ENCODE data around the gene TMEM198. TPM values are rescaled to one million over a fixed set of nuclear protein-coding genes. Genes with fewer than 3 reads are reported as not detected.
A peak's percentile ranks its signal among the peaks of the same experiment; 100 is the strongest.

Gene TMEM198
- total and polyA plus RNA-seq, 7 donors = 0.61 to 3.7 (median 2.1) TPM

DNA sequence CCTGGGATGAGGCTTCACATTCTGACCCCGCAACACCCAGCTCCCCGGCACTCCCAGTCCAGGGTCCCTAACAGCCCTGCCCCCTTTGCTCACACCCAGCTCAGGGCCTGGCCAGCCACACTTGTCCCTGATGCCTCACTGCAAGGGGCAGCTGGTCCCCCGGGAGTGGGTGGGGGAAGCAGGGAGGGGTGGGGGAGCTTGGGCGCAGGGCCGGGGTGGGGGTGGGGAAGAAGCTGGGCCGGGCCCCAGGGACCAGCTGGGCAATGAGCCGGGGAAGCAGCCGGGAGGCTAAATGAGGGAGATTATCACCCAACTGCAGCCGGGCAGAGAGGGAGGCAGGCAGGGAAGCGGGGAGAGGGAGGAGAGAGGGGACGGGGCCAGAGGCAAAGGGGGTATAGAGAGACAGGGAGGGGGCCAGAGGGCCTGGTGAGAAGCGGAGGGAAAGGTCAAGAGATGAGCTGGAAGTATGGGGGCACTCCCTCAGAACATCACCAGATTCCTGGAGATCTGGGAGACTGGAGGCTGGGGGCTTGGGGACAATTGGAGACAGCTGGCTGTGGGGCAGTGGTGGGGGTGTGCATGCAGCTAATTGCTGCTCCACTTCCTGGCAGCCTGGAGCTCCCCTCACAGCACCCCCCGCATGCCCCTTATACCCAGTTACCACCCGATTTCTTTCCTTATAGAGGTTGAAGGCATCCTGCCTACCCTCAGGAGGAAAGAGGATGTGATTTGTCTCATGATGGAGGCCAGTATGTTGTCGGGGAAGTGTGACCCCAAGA, 32.1 kb upstream of the TMEM198 start:
- Histone ChIP-seq H3K4me1 (peaks cover 7% of the 10 kb centered on the region), H3K9me3 (no peaks in the 10 kb centered on the region), H3K27ac (no peak overlapping the region), H3K36me3 (ENCODE audit: insufficient read depth in 1 of 2, low read depth in 1 of 2) (peaks cover 0 to under 1% of the 10 kb centered on the region in 2 donors), H3K27me3 (ENCODE audit: insufficient read depth in 3 of 3, low read length in 2 of 3) (peaks cover 0 to 50% (median 23%) of the 10 kb centered on the region in 3 donors), H3K4me3 (no peak overlapping the region)
- 36 to 44% (median 37%) methylated on average over 14 to 15 of the region's 15 CpGs for WGBS, 3 donors
- intact Hi-C loops (cut with DNase I) = no loop called here
- DNase-seq (no peak), ATAC-seq (no peak)
- TF ChIP-seq, protein P1, sequence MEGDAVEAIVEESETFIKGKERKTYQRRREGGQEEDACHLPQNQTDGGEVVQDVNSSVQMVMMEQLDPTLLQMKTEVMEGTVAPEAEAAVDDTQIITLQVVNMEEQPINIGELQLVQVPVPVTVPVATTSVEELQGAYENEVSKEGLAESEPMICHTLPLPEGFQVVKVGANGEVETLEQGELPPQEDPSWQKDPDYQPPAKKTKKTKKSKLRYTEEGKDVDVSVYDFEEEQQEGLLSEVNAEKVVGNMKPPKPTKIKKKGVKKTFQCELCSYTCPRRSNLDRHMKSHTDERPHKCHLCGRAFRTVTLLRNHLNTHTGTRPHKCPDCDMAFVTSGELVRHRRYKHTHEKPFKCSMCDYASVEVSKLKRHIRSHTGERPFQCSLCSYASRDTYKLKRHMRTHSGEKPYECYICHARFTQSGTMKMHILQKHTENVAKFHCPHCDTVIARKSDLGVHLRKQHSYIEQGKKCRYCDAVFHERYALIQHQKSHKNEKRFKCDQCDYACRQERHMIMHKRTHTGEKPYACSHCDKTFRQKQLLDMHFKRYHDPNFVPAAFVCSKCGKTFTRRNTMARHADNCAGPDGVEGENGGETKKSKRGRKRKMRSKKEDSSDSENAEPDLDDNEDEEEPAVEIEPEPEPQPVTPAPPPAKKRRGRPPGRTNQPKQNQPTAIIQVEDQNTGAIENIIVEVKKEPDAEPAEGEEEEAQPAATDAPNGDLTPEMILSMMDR (IDR thresholded peaks at IDR 0.05) = no peak

DNA sequence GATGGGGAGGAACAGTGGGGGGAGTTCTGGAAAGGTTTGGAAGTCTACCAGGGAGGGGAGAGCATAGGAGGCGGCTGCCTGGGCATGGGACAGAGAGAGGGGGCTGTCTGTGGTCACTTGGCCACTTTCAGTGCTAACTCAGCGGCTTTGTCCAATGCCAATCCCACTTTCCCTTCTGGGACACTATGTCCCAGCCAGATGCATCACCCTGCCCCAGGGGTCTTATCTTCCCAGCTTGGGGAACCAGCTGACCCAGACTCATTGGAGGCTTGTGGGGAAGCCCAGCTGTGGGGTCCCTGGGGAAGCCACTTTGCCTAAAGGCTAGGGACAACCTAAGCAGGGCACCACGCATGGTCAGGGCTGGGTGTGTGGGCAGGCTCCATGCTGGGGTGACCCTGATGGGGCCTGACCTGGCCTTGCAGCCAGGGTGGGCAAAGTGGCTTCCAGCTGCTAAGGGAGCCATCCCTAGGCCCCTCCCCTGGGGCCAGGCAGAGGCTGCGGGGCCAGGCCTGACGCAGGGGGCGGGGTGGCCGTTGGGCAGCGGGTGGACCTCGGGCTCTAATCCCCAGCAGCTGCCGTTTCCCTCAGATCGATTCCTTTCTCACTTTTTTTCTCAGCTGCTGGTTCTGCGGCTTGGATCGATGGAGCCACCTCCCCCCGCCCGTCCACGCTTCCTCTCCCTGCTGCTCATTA, 31.2 kb upstream of the TMEM198 start:
- no peak overlapping the region for H3K4me3 ChIP-seq
- DNase-seq (no peak), ATAC-seq (no peak)
- intact Hi-C loops (cut with DNase I) = no loop called here
- no peak overlapping the region for H3K27ac ChIP-seq
- no peaks in the 10 kb centered on the region for H3K9me3 ChIP-seq
- H3K36me3 ChIP-seq (ENCODE audit: insufficient read depth in 1 of 2, low read depth in 1 of 2) = no peaks in the 10 kb centered on the region
- TF ChIP-seq, protein P1 (IDR thresholded peaks at IDR 0.05) = no peak
- 33 to 50% (median 37%) methylated on average over 13 to 16 of the region's 16 CpGs for WGBS, 3 donors
- peaks cover 0 to 50% (median 23%) of the 10 kb centered on the region in 3 donors for H3K27me3 ChIP-seq (ENCODE audit: insufficient read depth in 3 of 3, low read length in 2 of 3)
- peaks cover 7% of the 10 kb centered on the region for H3K4me1 ChIP-seq

DNA sequence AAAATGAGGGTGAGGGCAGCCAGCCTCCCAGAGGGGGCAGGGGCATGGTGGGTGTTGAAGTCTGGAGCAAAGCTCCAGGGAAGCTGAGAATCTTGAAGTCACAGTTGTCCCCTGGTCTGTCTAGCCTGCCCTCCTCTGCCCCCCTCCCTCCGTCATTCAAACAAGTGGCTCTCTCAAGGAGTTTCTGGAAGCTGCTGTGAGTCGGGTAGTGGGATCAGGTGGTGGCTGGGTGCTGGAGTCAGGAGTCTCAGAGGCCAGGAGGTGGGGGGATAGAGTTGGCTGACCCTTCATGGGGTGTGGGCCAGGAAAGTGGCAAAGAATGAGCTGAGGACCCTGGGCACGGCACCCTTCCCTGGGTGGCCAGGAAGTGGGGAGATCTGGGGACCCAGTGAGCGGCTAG, 30.0 kb upstream of the TMEM198 start:
- ATAC-seq = no peak
- no peaks in the 10 kb centered on the region for H3K9me3 ChIP-seq
- 26 to 37% (median 26%) methylated on average over 4 of the region's 4 CpGs for WGBS, 3 donors
- intact Hi-C loops (cut with DNase I) = no loop called here
- TF ChIP-seq, protein P1 (IDR thresholded peaks at IDR 0.05) = no peak
- H3K4me1 ChIP-seq = peaks cover 7% of the 10 kb centered on the region
- no peak overlapping the region for H3K27ac ChIP-seq
- no peak for DNase-seq
- no peaks in the 10 kb centered on the region for H3K36me3 ChIP-seq (ENCODE audit: insufficient read depth in 1 of 2, low read depth in 1 of 2)
- H3K4me3 ChIP-seq = no peak overlapping the region
- peaks cover 0 to 50% (median 23%) of the 10 kb centered on the region in 3 donors for H3K27me3 ChIP-seq (ENCODE audit: insufficient read depth in 3 of 3, low read length in 2 of 3)

DNA sequence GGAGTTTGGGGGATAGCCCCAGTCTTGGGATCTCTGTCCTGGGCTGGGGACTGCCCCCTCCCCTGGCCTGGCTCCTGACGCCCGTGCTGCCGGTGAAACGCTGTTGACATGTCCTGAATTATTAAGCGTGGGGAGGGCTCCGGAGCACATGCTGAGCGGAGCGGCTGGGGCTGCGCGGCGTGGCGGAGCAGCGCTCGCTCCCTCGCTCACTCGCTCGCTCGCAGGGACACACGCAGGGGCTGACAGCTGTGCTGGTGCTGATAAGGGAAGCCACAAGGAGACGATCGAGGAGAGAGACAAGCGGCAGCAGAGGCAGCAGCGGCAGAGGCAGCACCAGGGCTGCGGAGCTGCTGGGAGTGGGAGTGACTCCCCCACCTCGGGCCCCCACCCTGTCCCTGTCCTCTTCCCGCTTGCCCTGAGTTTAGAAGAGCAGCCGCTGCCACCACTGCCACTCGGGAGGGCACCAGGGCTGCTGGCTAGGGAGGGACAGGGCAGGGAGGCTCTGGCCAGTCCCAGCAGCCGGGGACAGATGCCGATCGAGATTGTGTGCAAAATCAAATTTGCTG, 29.5 kb upstream of the TMEM198 start, which contains the start of gene ASIC4:
TSS of gene ASIC4 (plus strand) at position 287 of the 566 bp plus-strand sequence. CDS start at position 530, 243 bp downstream.
- TF ChIP-seq, protein P1 (IDR thresholded peaks at IDR 0.05) = no peak
- H3K9me3 ChIP-seq = no peaks in the 10 kb centered on the region
- no peaks in the 10 kb centered on the region for H3K36me3 ChIP-seq (ENCODE audit: insufficient read depth in 1 of 2, low read depth in 1 of 2)
- H3K4me1 ChIP-seq = peaks cover 7% of the 10 kb centered on the region
- DNase-seq (no peak), ATAC-seq (peak; percentile 23 to 45 (median 34))
- no peak within 1 kb of the TSS for H3K27ac ChIP-seq
- H3K27me3 ChIP-seq (ENCODE audit: insufficient read depth in 3 of 3, low read length in 2 of 3) = peaks cover 0 to 50% (median 21%) of the 10 kb centered on the region in 3 donors
- WGBS, 3 donors = 6 to 10% (median 8%) methylated on average over 28 to 31 of the region's 31 CpGs
- intact Hi-C loops (cut with DNase I) = no loop called here
- peak within 1 kb of the TSS; percentile 3 for H3K4me3 ChIP-seq

Data from psoas muscle (tissue), 8 donors.